ENCODE measurements around the gene CAMTA1.
A peak's percentile ranks its signal among the peaks of the same experiment; 100 is the strongest.

Gene CAMTA1

DNA sequence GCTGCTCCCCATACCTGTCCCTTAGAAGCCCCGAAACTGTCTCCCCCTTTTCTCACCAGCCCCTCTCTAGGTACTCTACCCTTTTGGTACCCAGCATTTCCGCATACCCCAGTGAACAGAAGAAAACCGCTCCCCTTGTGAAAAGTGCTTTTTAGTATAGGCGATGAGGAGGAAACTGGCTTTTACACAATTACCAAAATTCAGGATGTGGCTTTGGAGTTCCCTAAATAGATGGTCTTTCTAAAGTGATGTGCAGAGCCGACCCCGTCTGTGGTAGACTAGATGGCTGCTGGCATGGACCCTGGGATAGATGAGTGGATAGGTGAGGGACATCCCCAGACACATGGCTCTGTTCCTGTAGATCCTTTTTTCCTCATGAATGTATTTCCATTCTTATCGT, 996.2 kb downstream of the CAMTA1 start:
- Histone ChIP-seq H3K4me3 (ENCODE audit: low read length) (no peak overlapping the region), H3K27me3 (replicated peaks; ENCODE audit: insufficient read depth, low read length) (no peaks in the 10 kb centered on the region), H3K4me2 (ENCODE audit: low read depth, low read length) (no peak overlapping the region), H3K36me3 (replicated peaks; ENCODE audit: insufficient read depth, low read length) (no peaks in the 10 kb centered on the region; the same call in none of the 2 replicates), H3K9me2 (replicated peaks; ENCODE audit: insufficient read depth, low read length) (no peaks in the 10 kb centered on the region), H3F3A (ENCODE audit: insufficient read depth, low read length) (peaks cover 8% of the 10 kb centered on the region; the same call in 1 of the 2 replicates), H3K4me1 (ENCODE audit: low read length) (peaks cover 9% of the 10 kb centered on the region; the same call in 1 of the 2 replicates), H3K9me3 (replicated peaks; ENCODE audit: insufficient read depth, low read length) (no peaks in the 10 kb centered on the region), H3K9ac (ENCODE audit: low read length) (no peak overlapping the region), H3K79me2 (ENCODE audit: low read length) (no peaks in the 10 kb centered on the region), H3K27ac (ENCODE audit: low read length) (no peak overlapping the region), H4K20me1 (ENCODE audit: insufficient read depth, low read length) (no peaks in the 10 kb centered on the region), H2AFZ (ENCODE audit: low read length) (no peak overlapping the region)
- TF ChIP-seq EZH2 (optimal IDR thresholded peaks at IDR 0.05; ENCODE audit: low read depth, low read length) (no peak), EZH2phosphoT487 (IDR thresholded peaks at IDR 0.05; ENCODE audit: low read length) (no peak)
- TF ChIP-seq, protein P1, sequence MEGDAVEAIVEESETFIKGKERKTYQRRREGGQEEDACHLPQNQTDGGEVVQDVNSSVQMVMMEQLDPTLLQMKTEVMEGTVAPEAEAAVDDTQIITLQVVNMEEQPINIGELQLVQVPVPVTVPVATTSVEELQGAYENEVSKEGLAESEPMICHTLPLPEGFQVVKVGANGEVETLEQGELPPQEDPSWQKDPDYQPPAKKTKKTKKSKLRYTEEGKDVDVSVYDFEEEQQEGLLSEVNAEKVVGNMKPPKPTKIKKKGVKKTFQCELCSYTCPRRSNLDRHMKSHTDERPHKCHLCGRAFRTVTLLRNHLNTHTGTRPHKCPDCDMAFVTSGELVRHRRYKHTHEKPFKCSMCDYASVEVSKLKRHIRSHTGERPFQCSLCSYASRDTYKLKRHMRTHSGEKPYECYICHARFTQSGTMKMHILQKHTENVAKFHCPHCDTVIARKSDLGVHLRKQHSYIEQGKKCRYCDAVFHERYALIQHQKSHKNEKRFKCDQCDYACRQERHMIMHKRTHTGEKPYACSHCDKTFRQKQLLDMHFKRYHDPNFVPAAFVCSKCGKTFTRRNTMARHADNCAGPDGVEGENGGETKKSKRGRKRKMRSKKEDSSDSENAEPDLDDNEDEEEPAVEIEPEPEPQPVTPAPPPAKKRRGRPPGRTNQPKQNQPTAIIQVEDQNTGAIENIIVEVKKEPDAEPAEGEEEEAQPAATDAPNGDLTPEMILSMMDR (IDR thresholded peaks at IDR 0.05; ENCODE audit: low read length), result no peak
- no peak for DNase-seq

GRCh38 chr1:7781923-7782495, 996.8 kb downstream of the CAMTA1 start:
- Histone ChIP-seq H3K9me2 (replicated peaks; ENCODE audit: insufficient read depth, low read length) (no peaks in the 10 kb centered on the region), H3K27me3 (replicated peaks; ENCODE audit: insufficient read depth, low read length) (no peaks in the 10 kb centered on the region), H3K9ac (ENCODE audit: low read length) (no peak overlapping the region), H3K27ac (ENCODE audit: low read length) (no peak overlapping the region), H3K79me2 (ENCODE audit: low read length) (no peaks in the 10 kb centered on the region), H2AFZ (ENCODE audit: low read length) (no peak overlapping the region), H3K9me3 (replicated peaks; ENCODE audit: insufficient read depth, low read length) (no peaks in the 10 kb centered on the region), H3F3A (ENCODE audit: insufficient read depth, low read length) (peaks cover 8% of the 10 kb centered on the region; the same call in 1 of the 2 replicates), H4K20me1 (ENCODE audit: insufficient read depth, low read length) (no peaks in the 10 kb centered on the region), H3K4me3 (ENCODE audit: low read length) (no peak overlapping the region), H3K36me3 (replicated peaks; ENCODE audit: insufficient read depth, low read length) (no peaks in the 10 kb centered on the region; the same call in none of the 2 replicates), H3K4me1 (ENCODE audit: low read length) (peaks cover 9% of the 10 kb centered on the region; the same call in 1 of the 2 replicates), H3K4me2 (ENCODE audit: low read depth, low read length) (0 out of 2 replicates have a peak overlapping the region, but pooled peaks have one; percentile 2)
- TF ChIP-seq, protein P1 (IDR thresholded peaks at IDR 0.05; ENCODE audit: low read length), result no peak
- TF ChIP-seq EZH2phosphoT487 (IDR thresholded peaks at IDR 0.05; ENCODE audit: low read length), result no peak
- no peak for TF ChIP-seq EZH2 (optimal IDR thresholded peaks at IDR 0.05; ENCODE audit: low read depth, low read length)
- DNase-seq, result no peak

DNA sequence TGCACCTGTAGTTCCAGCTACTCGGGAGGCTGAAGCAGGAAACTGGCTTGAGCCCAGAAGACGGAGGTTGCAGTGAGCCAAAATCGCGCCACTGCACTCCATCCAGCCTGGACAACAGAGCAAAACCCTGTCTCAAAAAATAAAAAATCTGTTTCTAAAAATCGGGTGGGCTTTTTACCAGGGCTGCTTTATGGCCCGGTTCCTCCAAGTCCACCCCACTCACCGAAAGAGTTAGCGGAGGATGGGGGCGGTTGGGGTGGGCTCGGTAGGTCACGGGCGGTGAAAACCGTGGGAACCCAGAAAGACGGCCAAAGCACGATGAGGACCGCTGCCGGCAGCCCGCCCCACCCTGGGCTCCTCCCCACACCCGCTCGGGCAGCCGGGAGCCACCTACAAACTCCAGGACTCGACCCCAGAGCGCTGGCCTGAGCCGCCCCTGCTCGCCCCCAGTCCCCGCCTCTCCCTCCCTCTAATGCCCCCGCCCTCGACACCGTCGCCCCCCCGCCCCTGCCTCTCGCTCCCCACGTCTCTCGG, 998.0 kb downstream of the CAMTA1 start:
- Histone ChIP-seq H2AFZ (ENCODE audit: low read length) (0 out of 2 replicates have a peak overlapping the region, but pooled peaks have one; percentile 45), H3F3A (ENCODE audit: insufficient read depth, low read length) (peaks cover 8% of the 10 kb centered on the region; the same call in 1 of the 2 replicates), H4K20me1 (ENCODE audit: insufficient read depth, low read length) (no peaks in the 10 kb centered on the region), H3K9me2 (replicated peaks; ENCODE audit: insufficient read depth, low read length) (no peaks in the 10 kb centered on the region), H3K27ac (ENCODE audit: low read length) (no peak overlapping the region), H3K4me2 (ENCODE audit: low read depth, low read length) (peak overlapping the region; percentile 74), H3K79me2 (ENCODE audit: low read length) (no peaks in the 10 kb centered on the region), H3K4me3 (ENCODE audit: low read length) (peak overlapping the region; percentile 49), H3K36me3 (replicated peaks; ENCODE audit: insufficient read depth, low read length) (no peaks in the 10 kb centered on the region; the same call in 1 of the 2 replicates), H3K9me3 (replicated peaks; ENCODE audit: insufficient read depth, low read length) (no peaks in the 10 kb centered on the region), H3K4me1 (ENCODE audit: low read length) (peaks cover 9% of the 10 kb centered on the region; the same call in 1 of the 2 replicates), H3K27me3 (replicated peaks; ENCODE audit: insufficient read depth, low read length) (no peaks in the 10 kb centered on the region), H3K9ac (ENCODE audit: low read length) (no peak overlapping the region)
- TF ChIP-seq EZH2 (optimal IDR thresholded peaks at IDR 0.05; ENCODE audit: low read depth, low read length) (no peak), EZH2phosphoT487 (IDR thresholded peaks at IDR 0.05; ENCODE audit: low read length) (no peak)
- TF ChIP-seq, protein P1 (IDR thresholded peaks at IDR 0.05; ENCODE audit: low read length), result no peak
- DNase-seq, result peak; percentile 18
